Thyroid gland (tissue), 4 donors: Measurements from ENCODE around the gene NOS1AP.

Source experiments
- POLR2A ChIP-seq, 2 donors: fragments of 450-650 bp; IDR thresholded peaks; one replicate each; pipeline ENCODE4 v1.6.1; 2017; ENCODE audit warnings: antibody characterized with exemption in 2 of 2, mild to moderate bottlenecking in 2 of 2, moderate library complexity in 1 of 2
- TF ChIP-seq, protein P1 (sequence below), 6 experiments: fragments of 200-600 bp in 3 of 6; fragments of 450-650 bp in 3 of 6; sonication (generic) in 3 of 6; IDR thresholded peaks; one replicate each; pipeline ENCODE4 v1.5.1; 2016 to 2019; ENCODE audit warnings: antibody characterized with exemption in 6 of 6, mild to moderate bottlenecking in 2 of 6, inconsistent platforms in 1 of 6, moderate library complexity in 1 of 6

DNA sequence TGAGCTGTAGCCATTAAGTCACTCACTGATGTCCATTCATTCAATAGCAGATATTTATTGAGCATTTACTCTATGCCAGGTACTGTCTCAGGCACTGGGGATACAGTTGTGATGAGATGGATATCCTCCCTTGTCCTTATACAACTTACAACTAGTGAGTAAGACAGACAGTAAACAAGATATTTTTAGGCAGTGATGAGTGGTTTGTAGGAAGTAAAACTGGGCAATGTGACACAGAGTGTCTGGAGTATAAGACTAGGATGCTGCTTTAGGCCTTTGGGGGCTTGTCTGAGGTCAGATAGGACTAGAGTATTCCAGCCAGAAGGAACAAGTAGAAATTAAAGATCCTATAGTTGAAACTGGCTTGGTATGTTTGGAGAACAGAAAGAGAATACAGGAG, 41.4 kb downstream of the NOS1AP start:
- TF ChIP-seq, protein P1, sequence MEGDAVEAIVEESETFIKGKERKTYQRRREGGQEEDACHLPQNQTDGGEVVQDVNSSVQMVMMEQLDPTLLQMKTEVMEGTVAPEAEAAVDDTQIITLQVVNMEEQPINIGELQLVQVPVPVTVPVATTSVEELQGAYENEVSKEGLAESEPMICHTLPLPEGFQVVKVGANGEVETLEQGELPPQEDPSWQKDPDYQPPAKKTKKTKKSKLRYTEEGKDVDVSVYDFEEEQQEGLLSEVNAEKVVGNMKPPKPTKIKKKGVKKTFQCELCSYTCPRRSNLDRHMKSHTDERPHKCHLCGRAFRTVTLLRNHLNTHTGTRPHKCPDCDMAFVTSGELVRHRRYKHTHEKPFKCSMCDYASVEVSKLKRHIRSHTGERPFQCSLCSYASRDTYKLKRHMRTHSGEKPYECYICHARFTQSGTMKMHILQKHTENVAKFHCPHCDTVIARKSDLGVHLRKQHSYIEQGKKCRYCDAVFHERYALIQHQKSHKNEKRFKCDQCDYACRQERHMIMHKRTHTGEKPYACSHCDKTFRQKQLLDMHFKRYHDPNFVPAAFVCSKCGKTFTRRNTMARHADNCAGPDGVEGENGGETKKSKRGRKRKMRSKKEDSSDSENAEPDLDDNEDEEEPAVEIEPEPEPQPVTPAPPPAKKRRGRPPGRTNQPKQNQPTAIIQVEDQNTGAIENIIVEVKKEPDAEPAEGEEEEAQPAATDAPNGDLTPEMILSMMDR (IDR thresholded peaks at IDR 0.05), result no peak
- no peak for TF ChIP-seq POLR2A (IDR thresholded peaks at IDR 0.05)
